Measurements from ENCODE around the gene RABGGTA.
A peak's percentile ranks its signal among the peaks of the same experiment; 100 is the strongest.

The RABGGTA gene

GRCh38 chr14:24234095-24235005, 37.0 kb downstream of the RABGGTA start:
- no peaks in the 10 kb centered on the region for H3K9me2 ChIP-seq (replicated peaks; ENCODE audit: control insufficient read depth, low read length)
- no peak overlapping the region for H3K27ac ChIP-seq (ENCODE audit: low read depth, low read length)
- no peaks in the 10 kb centered on the region for H4K20me1 ChIP-seq (ENCODE audit: control insufficient read depth, insufficient read depth, low read depth, low read length)
- H3K4me2 ChIP-seq (ENCODE audit: low read length): peak overlapping the region; percentile 83
- TF ChIP-seq, protein P1, sequence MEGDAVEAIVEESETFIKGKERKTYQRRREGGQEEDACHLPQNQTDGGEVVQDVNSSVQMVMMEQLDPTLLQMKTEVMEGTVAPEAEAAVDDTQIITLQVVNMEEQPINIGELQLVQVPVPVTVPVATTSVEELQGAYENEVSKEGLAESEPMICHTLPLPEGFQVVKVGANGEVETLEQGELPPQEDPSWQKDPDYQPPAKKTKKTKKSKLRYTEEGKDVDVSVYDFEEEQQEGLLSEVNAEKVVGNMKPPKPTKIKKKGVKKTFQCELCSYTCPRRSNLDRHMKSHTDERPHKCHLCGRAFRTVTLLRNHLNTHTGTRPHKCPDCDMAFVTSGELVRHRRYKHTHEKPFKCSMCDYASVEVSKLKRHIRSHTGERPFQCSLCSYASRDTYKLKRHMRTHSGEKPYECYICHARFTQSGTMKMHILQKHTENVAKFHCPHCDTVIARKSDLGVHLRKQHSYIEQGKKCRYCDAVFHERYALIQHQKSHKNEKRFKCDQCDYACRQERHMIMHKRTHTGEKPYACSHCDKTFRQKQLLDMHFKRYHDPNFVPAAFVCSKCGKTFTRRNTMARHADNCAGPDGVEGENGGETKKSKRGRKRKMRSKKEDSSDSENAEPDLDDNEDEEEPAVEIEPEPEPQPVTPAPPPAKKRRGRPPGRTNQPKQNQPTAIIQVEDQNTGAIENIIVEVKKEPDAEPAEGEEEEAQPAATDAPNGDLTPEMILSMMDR (IDR thresholded peaks at IDR 0.05; ENCODE audit: low read depth, low read length, poor library complexity, severe bottlenecking): no peak
- no peak for TF ChIP-seq EZH2phosphoT487 (IDR thresholded peaks at IDR 0.05; ENCODE audit: borderline replicate concordance, low read length)
- peaks cover 65% of the 10 kb centered on the region for H3K36me3 ChIP-seq (ENCODE audit: control insufficient read depth, low read length)
- peak overlapping the region; percentile 81 for H3K4me3 ChIP-seq (ENCODE audit: low read length)
- peaks cover 29% of the 10 kb centered on the region for H3K4me1 ChIP-seq (ENCODE audit: control insufficient read depth, low read length)
- H3K79me2 ChIP-seq (ENCODE audit: control insufficient read depth, low read length): peaks cover 53% of the 10 kb centered on the region
- H3K9me3 ChIP-seq (ENCODE audit: control insufficient read depth, insufficient read depth, low read length): no peaks in the 10 kb centered on the region
- no peaks in the 10 kb centered on the region for H3K27me3 ChIP-seq (ENCODE audit: control insufficient read depth, low read length)
- peaks cover 3% of the 10 kb centered on the region; the same call in 1 of the 2 replicates for H3F3A ChIP-seq (ENCODE audit: control insufficient read depth, insufficient read depth)

DNA sequence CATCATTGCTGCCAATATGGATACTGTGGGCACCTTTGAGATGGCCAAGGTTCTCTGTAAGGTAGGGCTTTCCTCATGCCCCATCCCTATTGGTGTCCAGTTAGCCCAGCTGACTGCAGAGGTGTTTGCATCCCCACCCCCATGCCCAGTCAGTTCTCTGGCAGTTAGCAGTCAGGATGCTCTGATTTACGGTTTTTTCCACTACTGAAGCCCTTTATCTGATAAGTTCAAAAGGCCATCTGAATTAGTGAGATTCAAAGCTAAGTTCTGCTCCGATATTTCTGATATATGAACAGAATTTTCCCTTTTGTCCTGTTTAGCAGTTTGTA, 37.9 kb downstream of the RABGGTA start:
- Histone ChIP-seq H3K4me2 (ENCODE audit: low read length) (peak overlapping the region; percentile 83), H3F3A (ENCODE audit: control insufficient read depth, insufficient read depth) (peaks cover 3% of the 10 kb centered on the region; the same call in 1 of the 2 replicates), H3K9me2 (replicated peaks; ENCODE audit: control insufficient read depth, low read length) (no peaks in the 10 kb centered on the region), H3K4me3 (ENCODE audit: low read length) (peak overlapping the region; percentile 81), H3K27me3 (ENCODE audit: control insufficient read depth, low read length) (no peaks in the 10 kb centered on the region), H3K4me1 (ENCODE audit: control insufficient read depth, low read length) (peaks cover 29% of the 10 kb centered on the region), H3K79me2 (ENCODE audit: control insufficient read depth, low read length) (peaks cover 62% of the 10 kb centered on the region), H3K36me3 (ENCODE audit: control insufficient read depth, low read length) (peaks cover 57% of the 10 kb centered on the region), H3K27ac (ENCODE audit: low read depth, low read length) (no peak overlapping the region), H3K9me3 (ENCODE audit: control insufficient read depth, insufficient read depth, low read length) (no peaks in the 10 kb centered on the region), H4K20me1 (ENCODE audit: control insufficient read depth, insufficient read depth, low read depth, low read length) (no peaks in the 10 kb centered on the region)
- TF ChIP-seq, protein P1 (IDR thresholded peaks at IDR 0.05; ENCODE audit: low read depth, low read length, poor library complexity, severe bottlenecking): no peak
- TF ChIP-seq EZH2phosphoT487 (IDR thresholded peaks at IDR 0.05; ENCODE audit: borderline replicate concordance, low read length): no peak

DNA sequence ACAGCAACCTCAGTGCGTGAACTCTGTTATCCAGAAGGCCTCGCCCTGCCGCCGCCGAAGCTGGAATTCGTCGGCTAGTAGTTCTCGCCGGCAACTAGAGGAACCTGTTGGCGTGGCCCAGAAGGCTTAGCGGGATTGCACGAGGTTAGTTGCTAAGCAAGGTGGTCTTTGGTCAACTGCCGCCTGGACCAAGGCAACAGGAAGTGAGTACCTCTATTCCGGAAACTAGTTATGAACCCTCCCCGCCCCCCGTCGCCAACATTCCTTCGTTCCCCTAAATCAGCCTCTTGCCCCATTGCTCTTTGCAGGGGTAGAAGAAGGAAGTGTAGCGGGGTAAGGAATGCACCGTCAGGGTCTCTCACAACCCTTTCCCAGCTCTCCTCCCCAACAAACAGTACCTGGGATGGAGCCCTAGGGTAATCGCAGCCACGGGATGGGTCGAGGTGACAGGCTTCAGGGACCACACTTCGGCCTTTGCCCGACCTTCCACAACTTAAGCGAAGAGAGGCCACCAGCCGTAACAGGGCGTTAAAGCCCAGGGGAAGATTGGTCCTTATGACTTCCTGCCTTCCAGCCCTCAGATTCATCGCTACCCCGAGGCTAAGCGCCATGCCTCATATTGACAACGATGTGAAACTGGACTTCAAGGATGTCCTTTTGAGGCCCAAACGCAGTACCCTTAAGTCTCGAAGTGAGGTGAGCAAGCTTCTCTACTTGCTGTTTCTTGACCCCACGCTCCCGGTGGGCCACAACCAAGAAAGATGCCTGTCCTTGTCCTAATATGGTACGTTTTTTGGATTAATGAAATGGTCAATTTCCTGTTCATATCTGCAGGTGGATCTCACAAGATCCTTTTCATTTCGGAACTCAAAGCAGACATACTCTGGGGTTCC, 38.5 kb downstream of the RABGGTA start, which contains the start of gene GMPR2:
TSS of gene GMPR2 (plus strand) at position 285 of the 893 bp plus-strand sequence. CDS start at position 610, 325 bp downstream.
- Histone ChIP-seq H4K20me1 (ENCODE audit: control insufficient read depth, insufficient read depth, low read depth, low read length) (no peaks in the 10 kb centered on the region), H3F3A (ENCODE audit: control insufficient read depth, insufficient read depth) (peaks cover 3% of the 10 kb centered on the region; the same call in 1 of the 2 replicates), H3K4me1 (ENCODE audit: control insufficient read depth, low read length) (peaks cover 29% of the 10 kb centered on the region), H3K79me2 (ENCODE audit: control insufficient read depth, low read length) (peaks cover 67% of the 10 kb centered on the region), H3K27me3 (ENCODE audit: control insufficient read depth, low read length) (no peaks in the 10 kb centered on the region), H3K9me3 (ENCODE audit: control insufficient read depth, insufficient read depth, low read length) (no peaks in the 10 kb centered on the region), H3K9me2 (replicated peaks; ENCODE audit: control insufficient read depth, low read length) (no peaks in the 10 kb centered on the region), H3K27ac (ENCODE audit: low read depth, low read length) (peak within 1 kb of the TSS; percentile 65), H3K36me3 (ENCODE audit: control insufficient read depth, low read length) (peaks cover 57% of the 10 kb centered on the region), H3K4me3 (ENCODE audit: low read length) (peak within 1 kb of the TSS; percentile 81), H3K4me2 (ENCODE audit: low read length) (peak within 1 kb of the TSS; percentile 83)
- TF ChIP-seq, protein P1 (IDR thresholded peaks at IDR 0.05; ENCODE audit: low read depth, low read length, poor library complexity, severe bottlenecking): no peak
- TF ChIP-seq EZH2phosphoT487 (IDR thresholded peaks at IDR 0.05; ENCODE audit: borderline replicate concordance, low read length): no peak
